Measurements from ENCODE around the gene DNM2.

The DNM2 gene

DNA sequence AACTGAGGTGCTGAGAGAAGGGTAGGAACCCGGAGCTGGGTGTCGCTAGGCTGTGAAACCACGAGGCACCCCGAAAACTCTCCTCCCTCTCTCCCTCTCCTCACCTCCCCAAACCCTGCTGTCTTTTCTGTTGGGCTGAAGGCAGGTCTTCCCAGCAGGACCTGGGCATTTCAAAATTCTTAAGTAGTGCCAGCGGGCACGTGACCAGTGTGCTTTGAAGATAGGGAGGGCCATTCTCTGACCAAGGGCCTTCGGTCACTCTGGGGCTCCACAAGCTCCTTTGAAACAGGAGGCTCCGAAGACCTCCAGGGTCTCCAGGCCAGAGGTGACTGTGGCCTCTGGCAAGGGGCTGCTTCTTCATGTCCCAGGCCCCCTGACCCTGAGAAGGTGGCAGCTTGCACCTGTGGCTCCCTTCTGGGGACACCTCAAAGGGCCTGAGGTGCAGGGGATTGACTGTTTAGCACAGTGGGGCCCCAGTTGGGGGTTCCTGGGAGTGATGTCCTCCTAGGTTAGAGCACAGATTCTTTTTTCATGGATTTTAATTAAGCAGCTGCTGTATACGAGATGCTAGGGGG is 48.3 kb downstream of the DNM2 start:
- no peaks in the 10 kb centered on the region for H3K9me2 ChIP-seq (replicated peaks; ENCODE audit: insufficient read depth, low read length)
- H3K4me2 ChIP-seq (ENCODE audit: low read depth, low read length), result no peak overlapping the region
- 0 out of 2 replicates have a peak, but pooled peaks cover 4% of the 10 kb centered on the region for H3K4me1 ChIP-seq (ENCODE audit: low read length)

DNA sequence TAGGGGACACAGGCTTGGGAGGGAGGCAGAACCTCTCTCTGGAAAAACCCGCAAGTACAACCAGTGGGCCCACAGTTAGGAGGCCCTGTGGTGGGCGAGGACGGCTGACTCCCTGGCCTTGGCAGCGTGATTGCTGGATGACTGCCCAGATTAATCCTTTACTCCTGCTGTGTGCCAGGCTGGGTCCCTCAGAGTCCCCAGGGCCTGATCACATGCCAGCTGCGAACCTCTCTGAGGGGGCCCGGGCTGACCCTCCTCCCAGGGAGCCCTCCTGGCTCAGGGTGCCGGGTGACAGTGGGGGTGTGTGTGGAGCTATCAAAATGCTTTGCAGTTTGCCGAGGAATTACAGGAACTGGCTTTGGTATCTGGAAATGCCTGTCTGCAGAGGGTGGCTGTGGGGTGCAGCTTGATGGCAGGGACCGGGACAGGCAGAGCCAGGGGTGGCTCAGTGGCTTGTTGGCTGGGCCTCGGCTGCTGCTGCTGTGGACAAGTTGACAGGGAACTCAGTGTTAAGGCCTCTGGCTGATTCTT is 48.9 kb downstream of the DNM2 start:
- H3K4me2 ChIP-seq (ENCODE audit: low read depth, low read length), result no peak overlapping the region
- no peak for DNase-seq
- peaks cover 76% of the 10 kb centered on the region for H3K79me2 ChIP-seq (ENCODE audit: low read length)
- H2AFZ ChIP-seq (ENCODE audit: low read length), result no peak overlapping the region
- 0 out of 2 replicates have a peak, but pooled peaks cover 1% of the 10 kb centered on the region for H3K36me3 ChIP-seq (replicated peaks; ENCODE audit: insufficient read depth, low read length)
- no peak for TF ChIP-seq CTCF (IDR thresholded peaks at IDR 0.05; ENCODE audit: low read length)
- TF ChIP-seq EZH2phosphoT487 (IDR thresholded peaks at IDR 0.05; ENCODE audit: low read length), result no peak
- TF ChIP-seq EZH2 (optimal IDR thresholded peaks at IDR 0.05; ENCODE audit: low read depth, low read length), result no peak
- no peak overlapping the region for H3K9ac ChIP-seq (ENCODE audit: low read length)
- no peak overlapping the region for H3K4me3 ChIP-seq (ENCODE audit: low read length)
- H3K27me3 ChIP-seq (replicated peaks; ENCODE audit: insufficient read depth, low read length), result no peaks in the 10 kb centered on the region
- H4K20me1 ChIP-seq (ENCODE audit: insufficient read depth, low read length), result no peaks in the 10 kb centered on the region
- H3K27ac ChIP-seq (ENCODE audit: low read length), result no peak overlapping the region
- H3K9me3 ChIP-seq (replicated peaks; ENCODE audit: insufficient read depth, low read length), result no peaks in the 10 kb centered on the region
- H3K4me1 ChIP-seq (ENCODE audit: low read length), result 0 out of 2 replicates have a peak, but pooled peaks cover 4% of the 10 kb centered on the region
- H3K9me2 ChIP-seq (replicated peaks; ENCODE audit: insufficient read depth, low read length), result no peaks in the 10 kb centered on the region
- no peaks in the 10 kb centered on the region; the same call in 1 of the 2 replicates for H3F3A ChIP-seq (ENCODE audit: insufficient read depth, low read length)

More for the DNA sequence above, 48.3 kb downstream of the DNM2 start:
- no peak for DNase-seq
- H3K79me2 ChIP-seq (ENCODE audit: low read length), result peaks cover 76% of the 10 kb centered on the region
- H3K4me3 ChIP-seq (ENCODE audit: low read length), result no peak overlapping the region
- H3F3A ChIP-seq (ENCODE audit: insufficient read depth, low read length), result no peaks in the 10 kb centered on the region; the same call in 1 of the 2 replicates
- TF ChIP-seq EZH2 (optimal IDR thresholded peaks at IDR 0.05; ENCODE audit: low read depth, low read length), result no peak
- TF ChIP-seq CTCF (IDR thresholded peaks at IDR 0.05; ENCODE audit: low read length), result no peak
- no peak for TF ChIP-seq EZH2phosphoT487 (IDR thresholded peaks at IDR 0.05; ENCODE audit: low read length)
- no peaks in the 10 kb centered on the region for H3K9me3 ChIP-seq (replicated peaks; ENCODE audit: insufficient read depth, low read length)
- no peaks in the 10 kb centered on the region for H3K27me3 ChIP-seq (replicated peaks; ENCODE audit: insufficient read depth, low read length)
- H4K20me1 ChIP-seq (ENCODE audit: insufficient read depth, low read length), result no peaks in the 10 kb centered on the region
- H3K27ac ChIP-seq (ENCODE audit: low read length), result no peak overlapping the region
- H3K36me3 ChIP-seq (replicated peaks; ENCODE audit: insufficient read depth, low read length), result 0 out of 2 replicates have a peak, but pooled peaks cover 7% of the 10 kb centered on the region
- no peak overlapping the region for H3K9ac ChIP-seq (ENCODE audit: low read length)
- no peak overlapping the region for H2AFZ ChIP-seq (ENCODE audit: low read length)

DNA sequence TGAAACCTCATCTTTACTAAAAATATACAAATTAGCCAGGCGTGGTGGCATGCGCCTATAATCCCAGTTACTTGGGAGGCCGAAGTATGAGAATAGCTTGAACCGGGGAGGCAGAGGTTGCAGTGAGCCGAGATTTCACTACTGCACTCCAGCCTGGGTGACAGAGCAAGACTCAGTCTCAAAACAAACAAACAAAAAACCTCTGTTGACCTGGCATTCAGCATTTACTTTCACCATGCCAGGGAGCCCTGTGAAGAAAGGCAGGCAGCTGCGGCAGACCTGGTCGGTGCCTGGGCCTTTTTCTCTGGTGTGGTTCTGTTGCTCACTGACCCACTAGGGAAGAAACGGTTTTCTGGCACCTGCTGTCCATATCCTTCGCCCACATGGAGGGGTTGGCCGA is 49.8 kb downstream of the DNM2 start:
- H3K9ac ChIP-seq (ENCODE audit: low read length), result no peak overlapping the region
- no peak for DNase-seq
- no peak overlapping the region for H3K4me2 ChIP-seq (ENCODE audit: low read depth, low read length)

More for the DNA sequence above, 49.8 kb downstream of the DNM2 start:
- Histone ChIP-seq H3K4me3 (ENCODE audit: low read length) (no peak overlapping the region), H3F3A (ENCODE audit: insufficient read depth, low read length) (no peaks in the 10 kb centered on the region; the same call in 1 of the 2 replicates), H3K4me1 (ENCODE audit: low read length) (0 out of 2 replicates have a peak, but pooled peaks cover under 1% of the 10 kb centered on the region), H3K79me2 (ENCODE audit: low read length) (peaks cover 67% of the 10 kb centered on the region), H4K20me1 (ENCODE audit: insufficient read depth, low read length) (no peaks in the 10 kb centered on the region), H3K9me3 (replicated peaks; ENCODE audit: insufficient read depth, low read length) (no peaks in the 10 kb centered on the region), H3K36me3 (replicated peaks; ENCODE audit: insufficient read depth, low read length) (0 out of 2 replicates have a peak, but pooled peaks cover 5% of the 10 kb centered on the region), H3K9me2 (replicated peaks; ENCODE audit: insufficient read depth, low read length) (no peaks in the 10 kb centered on the region), H2AFZ (ENCODE audit: low read length) (no peak overlapping the region), H3K27ac (ENCODE audit: low read length) (no peak overlapping the region), H3K27me3 (replicated peaks; ENCODE audit: insufficient read depth, low read length) (no peaks in the 10 kb centered on the region)
- TF ChIP-seq EZH2phosphoT487 (IDR thresholded peaks at IDR 0.05; ENCODE audit: low read length) (no peak), CTCF (IDR thresholded peaks at IDR 0.05; ENCODE audit: low read length) (no peak), EZH2 (optimal IDR thresholded peaks at IDR 0.05; ENCODE audit: low read depth, low read length) (no peak)
